GM21360 (cell line): ENCODE data around the gene ELMO1.
A peak's percentile ranks its signal among the peaks of the same experiment; 100 is the strongest.

Experiments
- ATAC-seq: cut with Tn5 transposase; IDR thresholded peaks from one replicate; pipeline ENCODE4 v1.9.1; 2021; ENCODE audit warnings: mild to moderate bottlenecking, moderate library complexity; ENCODE audit not compliant: unreplicated experiment

ELMO1 gene

DNA sequence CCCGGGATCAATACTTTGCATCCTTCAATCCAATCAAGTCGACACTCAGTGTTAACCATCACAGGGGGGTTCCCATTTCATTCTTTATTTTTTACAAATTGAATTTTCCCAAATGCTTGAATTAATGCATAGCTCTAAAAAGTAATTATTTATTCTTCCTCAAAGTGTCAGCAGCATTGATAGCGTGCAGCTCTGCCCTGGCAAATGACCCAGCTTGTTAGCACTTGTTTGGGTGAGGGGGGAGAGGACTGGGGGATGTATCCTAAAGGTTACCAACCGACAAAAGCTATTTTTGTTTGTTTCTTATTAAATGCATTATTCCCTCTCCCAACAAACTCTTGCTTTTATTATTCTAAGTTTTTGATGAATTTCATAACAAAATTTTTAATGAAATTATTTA, 27.0 kb upstream of the ELMO1 start:
- ATAC-seq = no peak

- ATAC-seq = no peak
These were observed 23.0 kb upstream of the ELMO1 start for GRCh38 chr7:37471619-37472018.

DNA sequence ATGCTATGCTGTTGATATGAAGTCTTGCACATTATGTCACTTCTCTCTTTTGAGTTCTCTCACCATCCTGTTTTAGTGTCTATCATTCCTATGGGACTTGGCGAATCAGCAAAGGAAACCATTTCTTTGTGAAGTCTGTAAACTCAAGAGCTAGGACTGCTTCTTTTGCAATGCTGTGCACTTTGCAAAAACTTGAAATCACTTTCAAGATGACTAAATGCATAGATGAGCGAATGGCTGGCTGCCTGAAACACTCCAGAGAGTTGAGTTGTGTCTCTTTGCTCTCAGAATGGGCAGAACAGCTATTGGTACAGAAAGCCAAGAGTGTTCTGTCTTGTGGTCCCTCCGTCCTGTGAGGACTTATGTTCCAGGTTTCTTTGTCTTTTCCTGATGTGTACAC, 18.3 kb upstream of the ELMO1 start:
- no peak for ATAC-seq

- no peak for ATAC-seq
These were observed 13.5 kb upstream of the ELMO1 start for GRCh38 chr7:37462138-37462537.

DNA sequence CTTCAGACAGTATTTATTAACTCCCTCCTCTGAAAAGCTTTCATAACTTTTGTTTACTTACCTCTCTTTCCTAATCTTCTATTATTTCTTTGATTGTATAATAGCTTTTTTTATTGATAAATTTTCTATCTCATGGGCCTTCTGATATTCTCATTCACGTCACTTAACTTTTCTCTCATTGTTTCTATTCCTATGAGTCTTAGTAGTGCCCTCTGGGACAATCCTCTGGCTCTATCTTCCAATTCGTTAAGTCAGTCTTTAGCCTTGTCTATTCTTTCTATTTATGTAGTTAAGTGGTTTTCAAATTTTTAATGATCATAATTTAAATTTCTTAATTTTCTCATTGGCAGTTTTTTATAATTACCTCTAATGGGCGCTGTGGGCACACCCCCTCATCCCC, 6.4 kb upstream of the ELMO1 start:
- no peak for ATAC-seq

GRCh38 chr7:37452346-37452745, 3.7 kb upstream of the ELMO1 start:
- ATAC-seq = no peak

GRCh38 chr7:37450035-37450434, 1.4 kb upstream of the ELMO1 start:
- no peak for ATAC-seq

DNA sequence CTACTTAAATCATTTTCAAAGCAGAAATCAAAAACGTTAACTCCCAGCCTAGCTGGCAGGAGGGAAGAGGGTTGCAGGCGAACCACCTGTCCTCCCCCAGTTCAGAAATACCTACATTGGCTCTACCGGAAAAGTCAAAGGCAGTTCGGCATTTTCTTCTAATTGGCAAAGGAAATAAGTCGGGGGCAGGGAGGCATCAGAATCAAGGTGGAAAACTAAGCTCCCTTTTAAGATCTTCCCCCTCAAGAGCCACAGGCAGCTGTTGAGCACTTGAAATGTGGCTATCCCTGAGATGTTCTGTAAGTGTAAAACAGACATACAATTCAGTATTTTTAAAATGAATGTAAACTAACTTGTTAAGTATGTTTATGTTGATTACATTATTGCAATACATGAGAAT, 957 bp upstream of the ELMO1 start:
- no peak for ATAC-seq

GRCh38 chr7:37448011-37448635, 541 bp downstream of the ELMO1 start:
- ATAC-seq = peak; percentile 20

GRCh38 chr7:37446371-37446770, 2.3 kb downstream of the ELMO1 start:
- no peak for ATAC-seq

DNA sequence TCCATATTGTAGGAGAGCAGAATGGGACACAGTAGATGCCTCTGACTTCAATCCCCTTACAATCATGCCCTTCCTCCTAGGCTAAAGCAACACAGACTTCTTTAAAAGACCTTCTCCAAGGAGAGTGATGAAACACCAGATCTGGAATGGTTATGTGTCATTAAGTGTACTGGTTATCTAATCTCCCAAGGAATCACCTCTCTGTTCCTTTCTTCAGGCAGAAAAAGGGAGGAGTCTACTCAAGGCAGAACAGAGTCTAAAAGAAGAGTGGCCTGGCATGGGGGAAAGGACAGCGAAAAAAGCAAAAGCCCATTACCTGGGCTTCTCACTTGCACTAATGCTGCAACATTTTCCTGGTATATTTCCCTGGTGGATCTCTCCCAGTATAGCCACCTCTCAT, 2.9 kb downstream of the ELMO1 start:
- no peak for ATAC-seq

DNA sequence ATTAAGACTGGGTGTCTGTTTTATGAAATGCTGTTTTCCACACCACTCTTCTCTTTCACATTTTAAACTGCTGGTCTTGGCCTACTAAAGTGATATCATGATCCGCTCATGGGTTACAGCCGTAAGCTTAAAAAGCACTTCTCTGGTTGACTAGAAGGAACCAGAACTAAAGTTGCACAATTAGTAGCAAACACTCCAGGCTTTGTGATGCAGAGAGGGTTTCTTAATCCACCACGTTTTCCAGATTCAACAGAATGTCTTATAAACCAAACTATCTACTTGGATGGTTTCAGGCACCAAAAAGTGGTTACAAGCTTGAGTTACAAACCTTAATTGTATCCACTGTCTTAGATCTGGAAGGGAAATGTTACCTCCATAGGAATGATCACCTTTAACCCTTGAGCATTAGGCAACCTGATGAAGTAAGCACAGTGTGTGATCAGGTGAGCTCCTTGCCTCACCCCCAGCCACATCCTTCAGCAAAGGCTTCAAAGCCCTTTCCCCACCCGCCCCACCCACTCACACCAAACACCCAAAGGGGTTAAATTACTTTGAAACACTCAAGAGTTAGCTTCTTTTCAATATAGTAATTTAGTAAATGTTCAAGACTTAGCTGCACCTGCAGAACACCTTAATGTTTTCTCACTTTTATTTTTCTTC, 3.5 kb downstream of the ELMO1 start:
- ATAC-seq = no peak

- ATAC-seq = no peak
These were observed 5.0 kb downstream of the ELMO1 start for GRCh38 chr7:37443627-37444026.

DNA sequence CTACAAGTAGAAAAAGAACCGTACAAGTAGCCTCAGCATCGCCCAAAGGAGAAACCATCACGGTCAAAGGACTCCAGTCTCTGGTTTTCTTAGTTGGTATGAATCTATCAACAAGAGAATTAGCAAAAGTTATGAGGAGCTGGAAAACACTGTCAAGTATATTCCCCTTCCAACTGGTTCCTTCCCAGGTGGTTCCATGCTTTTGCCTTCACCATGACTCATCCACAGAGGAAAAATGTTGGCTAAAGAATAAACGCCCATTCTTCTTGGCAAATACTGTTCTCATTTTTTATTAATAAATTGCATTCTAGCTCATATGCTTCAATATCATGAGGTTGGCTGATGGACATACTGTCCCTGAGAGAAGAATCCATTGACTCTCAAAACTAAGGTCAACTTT, 6.4 kb downstream of the ELMO1 start:
- ATAC-seq = no peak

DNA sequence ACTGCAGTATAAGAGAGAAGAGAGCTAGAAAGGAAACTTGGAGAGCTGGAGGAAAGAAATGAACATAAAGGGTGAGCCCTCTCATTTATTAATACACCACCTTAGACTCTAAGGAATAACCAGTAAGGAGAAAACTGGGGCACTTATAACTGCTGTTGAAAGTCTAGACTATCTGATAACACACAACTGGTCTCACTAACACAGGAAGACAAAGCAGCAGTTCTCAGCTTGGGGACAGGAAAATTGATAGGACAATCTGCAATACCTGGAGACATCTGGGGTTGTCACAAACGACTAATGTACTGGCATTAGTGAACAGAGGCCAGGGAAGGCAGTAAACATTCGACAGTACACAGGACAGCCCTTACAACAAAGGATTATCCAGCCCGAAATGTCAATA, 6.8 kb downstream of the ELMO1 start:
- no peak for ATAC-seq

DNA sequence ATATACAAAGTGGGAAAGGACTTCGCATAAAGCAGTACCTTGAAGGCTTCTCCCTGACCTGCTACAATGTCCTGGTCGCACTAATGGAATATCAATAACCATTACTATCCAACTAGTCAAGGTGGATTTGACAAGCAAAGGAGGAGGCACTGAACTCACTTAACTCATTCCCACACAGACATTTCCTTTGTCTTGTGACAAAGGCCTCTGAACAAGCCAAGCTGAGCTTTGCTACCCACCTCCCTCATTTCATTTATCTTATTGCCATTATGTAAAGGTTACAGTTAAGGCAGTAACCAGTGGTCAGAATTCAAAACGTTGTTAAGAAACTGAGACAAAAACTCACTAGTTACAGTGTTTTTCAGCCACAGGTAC, 7.3 kb downstream of the ELMO1 start:
- no peak for ATAC-seq

GRCh38 chr7:37440738-37441385, 7.8 kb downstream of the ELMO1 start:
- no peak for ATAC-seq

DNA sequence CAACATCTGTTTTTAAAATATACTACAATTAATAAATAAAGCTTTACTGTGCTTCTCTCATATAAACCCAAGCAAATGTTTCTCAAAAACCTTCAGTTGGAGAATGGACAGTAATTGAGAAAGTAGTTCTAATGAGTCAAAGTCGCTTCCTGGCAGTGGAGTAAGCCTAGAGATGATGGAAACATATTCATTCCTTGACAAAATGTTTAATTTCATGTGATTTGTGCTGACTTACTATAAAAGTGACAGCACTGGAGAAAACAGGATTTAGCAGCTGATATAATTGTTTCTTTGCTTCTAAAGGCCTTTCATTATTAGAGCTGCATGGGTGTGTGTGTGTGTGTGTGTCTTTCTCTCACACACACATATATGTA, 9.0 kb downstream of the ELMO1 start:
- ATAC-seq = no peak

GRCh38 chr7:37438906-37439652, 9.6 kb downstream of the ELMO1 start:
- no peak for ATAC-seq

DNA sequence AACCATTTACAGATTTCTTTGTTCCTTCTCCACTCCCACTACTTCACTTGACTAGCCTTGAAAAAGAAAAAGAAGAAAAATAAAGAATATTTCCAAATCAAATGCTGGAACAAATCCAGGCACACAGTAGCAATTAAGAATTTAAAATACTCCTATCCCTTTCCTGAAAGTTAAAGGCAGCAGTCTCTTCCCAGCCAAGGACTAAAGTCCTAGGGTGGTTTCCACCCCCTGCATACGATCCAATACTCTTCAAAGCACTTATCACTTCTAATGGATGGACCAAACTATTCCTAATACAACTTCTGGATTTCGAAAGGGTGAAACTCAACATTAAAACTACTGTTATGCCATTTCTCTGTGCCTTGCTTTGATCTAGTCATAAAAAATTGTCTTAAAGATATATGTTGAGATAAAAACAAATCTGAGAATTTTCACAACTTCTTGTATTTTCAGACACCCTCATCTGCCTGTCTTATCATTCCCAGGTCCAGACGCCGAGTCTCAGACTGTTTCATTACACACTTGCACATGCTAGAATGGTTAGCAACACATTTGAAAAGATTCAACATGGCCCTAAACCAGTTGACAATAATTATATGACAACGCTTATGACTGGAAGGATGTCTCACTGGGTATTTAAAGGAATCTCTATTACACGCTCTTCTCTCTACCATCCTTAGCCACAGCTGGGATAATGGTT, 13.4 kb downstream of the ELMO1 start:
- no peak for ATAC-seq

- ATAC-seq = no peak
These were observed 14.1 kb downstream of the ELMO1 start for GRCh38 chr7:37434529-37434928.
